Astrocyte (in vitro differentiated cells and primary cell): ENCODE results near the gene UBE2L3.

Experiments used
- EZH2 ChIP-seq: IDR thresholded peaks from 2 replicates; pipeline ENCODE4 v1.6.1; 2012; ENCODE audit warnings: mild to moderate bottlenecking, low read length, inconsistent platforms; ENCODE audit not compliant: insufficient read depth
- TF ChIP-seq, protein P1 (sequence below): IDR thresholded peaks from 2 replicates; pipeline ENCODE4 v1.5.1; 2011; ENCODE audit warnings: low read depth, mild to moderate bottlenecking, inconsistent platforms, low read length, moderate library complexity; ENCODE audit not compliant: insufficient read depth

DNA sequence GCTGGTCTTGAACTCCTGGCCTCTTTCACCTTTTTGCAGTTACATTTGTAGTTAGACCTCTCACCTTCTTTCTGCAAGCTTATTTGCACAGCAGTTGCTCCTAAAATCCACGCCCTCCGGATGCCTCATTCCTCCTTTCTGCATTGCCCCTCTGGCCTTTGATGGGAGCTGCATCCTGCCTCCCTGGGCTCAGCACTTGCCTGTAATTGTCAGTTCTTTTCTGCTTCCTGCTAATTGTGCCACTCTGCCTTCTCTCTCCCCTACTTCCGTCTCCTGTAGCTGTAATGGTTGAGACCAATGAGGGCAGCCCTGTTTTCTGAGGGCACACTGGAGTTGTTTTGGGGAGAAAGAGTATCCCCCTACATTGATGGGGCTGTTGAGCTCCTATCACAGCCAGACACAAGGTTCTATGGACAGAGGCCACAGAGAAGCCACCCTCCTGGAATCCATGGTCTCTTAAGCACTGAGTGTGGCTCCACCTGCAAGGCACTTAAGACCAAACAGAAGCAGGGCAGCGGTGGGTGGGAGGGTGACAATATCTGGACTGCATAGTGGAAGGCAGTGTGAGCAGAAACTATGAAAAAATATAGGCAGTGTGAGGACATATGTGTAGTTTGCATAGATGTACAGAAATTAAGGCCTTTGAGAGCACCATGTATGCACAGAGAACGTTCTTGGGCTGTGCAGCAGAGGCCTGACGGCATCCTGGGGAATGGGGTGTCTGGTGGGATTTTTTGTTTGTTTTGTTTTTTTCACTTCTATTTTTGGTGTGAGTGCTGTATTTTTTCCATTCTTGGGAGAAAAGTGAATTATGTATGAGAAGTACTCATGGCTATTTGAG is 31.8 kb downstream of the UBE2L3 start:
- TF ChIP-seq, protein P1, sequence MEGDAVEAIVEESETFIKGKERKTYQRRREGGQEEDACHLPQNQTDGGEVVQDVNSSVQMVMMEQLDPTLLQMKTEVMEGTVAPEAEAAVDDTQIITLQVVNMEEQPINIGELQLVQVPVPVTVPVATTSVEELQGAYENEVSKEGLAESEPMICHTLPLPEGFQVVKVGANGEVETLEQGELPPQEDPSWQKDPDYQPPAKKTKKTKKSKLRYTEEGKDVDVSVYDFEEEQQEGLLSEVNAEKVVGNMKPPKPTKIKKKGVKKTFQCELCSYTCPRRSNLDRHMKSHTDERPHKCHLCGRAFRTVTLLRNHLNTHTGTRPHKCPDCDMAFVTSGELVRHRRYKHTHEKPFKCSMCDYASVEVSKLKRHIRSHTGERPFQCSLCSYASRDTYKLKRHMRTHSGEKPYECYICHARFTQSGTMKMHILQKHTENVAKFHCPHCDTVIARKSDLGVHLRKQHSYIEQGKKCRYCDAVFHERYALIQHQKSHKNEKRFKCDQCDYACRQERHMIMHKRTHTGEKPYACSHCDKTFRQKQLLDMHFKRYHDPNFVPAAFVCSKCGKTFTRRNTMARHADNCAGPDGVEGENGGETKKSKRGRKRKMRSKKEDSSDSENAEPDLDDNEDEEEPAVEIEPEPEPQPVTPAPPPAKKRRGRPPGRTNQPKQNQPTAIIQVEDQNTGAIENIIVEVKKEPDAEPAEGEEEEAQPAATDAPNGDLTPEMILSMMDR: no peak
- TF ChIP-seq EZH2: no peak
